Dendritic cell treated with granulocyte-macrophage colony-stimulating factor and Interleukin-4, amounts not matched to agents 40 ng/mL and 50 ng/mL, for 4 days (primary cell): ENCODE measurements around the gene GNL1.
A peak's percentile ranks its signal among the peaks of the same experiment; 100 is the strongest.
"Not testable (repeated sequence)": the region's sequence is repeated elsewhere in the genome, so short reads cannot be mapped to it uniquely, and the experiment has no call there.

ENCODE experiments used
- H3K27ac Mint-ChIP-seq: one replicate; pipeline ENCODE4 v1.8.0; 2022; ENCODE audit warnings: mild to moderate bottlenecking, mixed read lengths
- H3K27me3 Mint-ChIP-seq: one replicate; pipeline ENCODE4 v1.8.0; 2022; ENCODE audit warnings: mild to moderate bottlenecking, mixed read lengths
- H3K36me3 Mint-ChIP-seq: one replicate; pipeline ENCODE4 v1.8.0; 2022; ENCODE audit warnings: low read depth, mixed read lengths
- H3K4me1 Mint-ChIP-seq: one replicate; pipeline ENCODE4 v1.8.0; 2022; ENCODE audit warnings: low read depth, mixed read lengths
- H3K4me3 Mint-ChIP-seq: one replicate; pipeline ENCODE4 v1.8.0; 2022; ENCODE audit warnings: mild to moderate bottlenecking, moderate library complexity, mixed read lengths
- H3K9me3 Mint-ChIP-seq: one replicate; pipeline ENCODE4 v1.8.0; 2022; ENCODE audit warnings: mixed read lengths
- intact Hi-C: fragments of 100-400 bp; cut with micrococcal nuclease; formaldehyde crosslinking; loops from one replicate; pipeline ENCODE4 v1.15.0; 2022

Gene GNL1, protein sequence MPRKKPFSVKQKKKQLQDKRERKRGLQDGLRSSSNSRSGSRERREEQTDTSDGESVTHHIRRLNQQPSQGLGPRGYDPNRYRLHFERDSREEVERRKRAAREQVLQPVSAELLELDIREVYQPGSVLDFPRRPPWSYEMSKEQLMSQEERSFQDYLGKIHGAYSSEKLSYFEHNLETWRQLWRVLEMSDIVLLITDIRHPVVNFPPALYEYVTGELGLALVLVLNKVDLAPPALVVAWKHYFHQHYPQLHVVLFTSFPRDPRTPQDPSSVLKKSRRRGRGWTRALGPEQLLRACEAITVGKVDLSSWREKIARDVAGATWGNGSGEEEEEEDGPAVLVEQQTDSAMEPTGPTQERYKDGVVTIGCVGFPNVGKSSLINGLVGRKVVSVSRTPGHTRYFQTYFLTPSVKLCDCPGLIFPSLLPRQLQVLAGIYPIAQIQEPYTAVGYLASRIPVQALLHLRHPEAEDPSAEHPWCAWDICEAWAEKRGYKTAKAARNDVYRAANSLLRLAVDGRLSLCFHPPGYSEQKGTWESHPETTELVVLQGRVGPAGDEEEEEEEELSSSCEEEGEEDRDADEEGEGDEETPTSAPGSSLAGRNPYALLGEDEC

DNA sequence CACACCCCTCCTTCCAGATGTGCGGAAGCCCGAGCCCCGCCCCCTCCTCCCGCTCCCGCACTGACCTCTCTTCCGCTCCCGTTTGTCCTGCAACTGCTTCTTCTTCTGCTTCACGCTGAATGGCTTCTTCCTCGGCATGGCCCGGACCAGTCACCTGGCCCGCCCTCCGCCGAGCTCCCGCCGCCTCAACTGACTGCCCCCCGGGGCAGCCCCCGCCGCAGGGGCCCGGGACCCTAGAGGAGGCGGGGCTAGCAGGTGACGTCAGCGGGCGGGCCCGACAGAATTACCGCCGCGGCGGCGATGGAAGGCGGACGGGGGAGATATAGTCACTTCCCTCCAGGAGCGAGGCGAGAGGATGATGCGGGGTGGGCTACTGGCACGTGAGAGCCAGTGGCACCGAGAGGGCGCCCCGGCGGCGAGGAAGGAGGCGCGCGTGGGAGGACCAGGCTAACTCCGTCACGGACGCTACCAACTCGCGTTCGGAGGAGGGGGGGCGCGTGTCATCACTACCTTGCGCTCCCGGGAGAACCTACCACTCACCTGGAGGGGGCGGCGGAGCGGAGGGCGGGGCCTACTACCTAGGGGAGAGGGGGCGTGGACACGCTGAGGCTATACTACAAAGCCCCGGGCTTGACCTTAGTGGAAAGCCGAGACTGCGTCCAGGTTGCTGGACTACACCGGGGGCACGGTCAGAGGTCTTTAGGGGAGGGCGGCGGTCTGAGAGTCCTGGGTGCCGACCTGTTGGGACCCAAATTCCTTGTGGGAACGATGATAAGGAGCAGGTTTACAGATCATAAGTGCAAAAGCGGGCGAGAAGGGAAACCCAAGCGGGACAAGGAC lies at the start of gene GNL1:
GNL1 (minus strand) TSS at position 424 of the 840 bp plus-strand sequence; CDS start at position 138, 286 bp downstream.
- intact Hi-C loops, result loop anchor here (1.0 kb wide), 1 partner anchor 61 kb away; the partner anchor contains the start of genes MRPS18B and PPP1R10
- Mint-ChIP-seq H3K27me3 (no peaks in the 10 kb centered on the region), H3K4me1 (peaks cover 34% of the 10 kb centered on the region), H3K9me3 (no peaks in the 10 kb centered on the region), H3K4me3 (peak within 1 kb of the TSS; percentile 99), H3K36me3 (peaks cover 80% of the 10 kb centered on the region), H3K27ac (peak within 1 kb of the TSS; percentile 100)

DNA sequence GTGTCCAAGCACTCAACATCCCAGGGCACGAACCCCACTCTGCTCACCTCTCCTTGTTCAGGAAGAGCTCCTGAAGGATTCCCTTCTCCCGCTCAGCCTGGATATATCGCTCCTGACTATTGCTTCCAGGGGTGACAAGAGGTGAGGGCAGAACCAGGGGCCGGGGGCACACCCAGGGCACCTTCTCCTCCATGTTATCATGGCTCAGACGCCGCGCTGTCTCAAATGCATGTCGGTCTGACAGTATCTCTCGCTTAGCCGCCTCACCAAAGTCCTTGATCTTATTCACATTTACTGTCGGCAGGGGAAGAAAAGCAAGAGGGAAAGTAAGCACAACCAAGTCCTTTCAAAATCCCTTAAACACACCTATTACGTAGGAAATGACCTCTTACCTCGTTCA lies 47.7 kb upstream of the GNL1 start:
- intact Hi-C loops, result no loop called here

DNA sequence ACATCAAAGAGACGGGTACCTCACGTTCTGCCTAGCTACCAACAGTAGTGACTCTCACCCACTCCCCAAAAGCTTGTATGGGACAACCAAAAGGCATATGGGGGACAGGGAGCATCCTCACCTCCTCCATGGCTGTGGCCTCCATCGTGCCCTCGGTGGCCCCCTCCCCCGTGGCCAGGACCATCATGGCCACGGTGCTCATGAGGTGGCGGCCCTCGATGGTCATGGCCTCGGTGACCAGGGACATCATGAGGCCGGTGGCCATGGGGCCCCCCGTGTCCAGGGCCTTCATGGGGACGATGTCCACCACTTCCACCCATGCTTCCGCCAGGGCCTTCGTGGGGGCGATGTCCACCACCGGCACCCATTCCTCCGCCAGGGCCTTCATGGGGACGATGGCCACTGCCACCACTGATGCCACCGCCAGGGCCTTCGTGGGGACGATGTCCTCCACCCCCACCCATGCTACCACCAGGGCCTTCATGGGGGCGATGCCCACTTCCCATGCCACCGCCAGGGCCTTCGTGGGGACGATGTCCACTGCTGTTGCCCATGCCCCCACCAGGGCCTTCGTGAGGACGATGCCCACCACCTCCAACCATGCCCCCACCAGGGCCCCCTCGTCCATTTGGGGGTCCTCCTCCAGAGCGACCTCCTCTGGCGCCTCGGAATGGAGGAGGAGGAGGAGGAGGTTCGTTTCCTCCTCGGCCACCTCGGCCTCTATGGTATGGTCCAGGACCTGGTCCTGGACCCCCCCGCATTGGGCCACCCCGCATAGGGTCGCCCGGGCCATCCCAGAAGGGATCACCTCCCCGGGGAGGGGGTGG lies 45.7 kb upstream of the GNL1 start:
- Mint-ChIP-seq H3K4me1 (peaks cover 34% of the 10 kb centered on the region), H3K27ac (no peak overlapping the region), H3K4me3 (no peak overlapping the region), H3K36me3 (peaks cover 74% of the 10 kb centered on the region), H3K27me3 (no peaks in the 10 kb centered on the region), H3K9me3 (no peaks in the 10 kb centered on the region)
- intact Hi-C loops, result no loop called here

More for the DNA sequence above, 47.7 kb upstream of the GNL1 start:
- Mint-ChIP-seq H3K27ac (no peak overlapping the region), H3K27me3 (no peaks in the 10 kb centered on the region), H3K36me3 (peaks cover 89% of the 10 kb centered on the region), H3K4me1 (peaks cover 33% of the 10 kb centered on the region), H3K4me3 (no peak overlapping the region), H3K9me3 (no peaks in the 10 kb centered on the region)

DNA sequence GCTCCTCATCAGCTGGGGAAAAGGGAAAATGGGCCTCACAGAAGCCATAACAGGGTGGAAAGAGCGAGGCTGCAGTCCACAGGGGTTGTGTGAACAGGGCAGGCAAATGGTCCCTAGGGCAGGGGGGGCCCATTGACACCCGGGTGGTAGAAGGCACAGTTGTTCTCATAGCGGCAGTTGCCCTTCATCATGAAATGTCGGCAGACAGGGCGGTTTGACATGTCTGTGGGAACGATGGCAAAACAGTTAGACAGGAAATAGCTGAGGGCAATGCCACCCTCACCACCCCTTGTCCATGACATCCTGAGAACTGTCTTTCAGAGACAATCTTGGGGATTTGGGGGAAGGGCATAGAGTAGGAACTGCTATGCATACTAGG lies 45.1 kb upstream of the GNL1 start:
- Mint-ChIP-seq H3K9me3 (no peaks in the 10 kb centered on the region), H3K4me3 (no peak overlapping the region), H3K36me3 (peaks cover 74% of the 10 kb centered on the region), H3K27me3 (no peaks in the 10 kb centered on the region), H3K4me1 (peaks cover 29% of the 10 kb centered on the region), H3K27ac (no peak overlapping the region)
- intact Hi-C loops, result no loop called here

DNA sequence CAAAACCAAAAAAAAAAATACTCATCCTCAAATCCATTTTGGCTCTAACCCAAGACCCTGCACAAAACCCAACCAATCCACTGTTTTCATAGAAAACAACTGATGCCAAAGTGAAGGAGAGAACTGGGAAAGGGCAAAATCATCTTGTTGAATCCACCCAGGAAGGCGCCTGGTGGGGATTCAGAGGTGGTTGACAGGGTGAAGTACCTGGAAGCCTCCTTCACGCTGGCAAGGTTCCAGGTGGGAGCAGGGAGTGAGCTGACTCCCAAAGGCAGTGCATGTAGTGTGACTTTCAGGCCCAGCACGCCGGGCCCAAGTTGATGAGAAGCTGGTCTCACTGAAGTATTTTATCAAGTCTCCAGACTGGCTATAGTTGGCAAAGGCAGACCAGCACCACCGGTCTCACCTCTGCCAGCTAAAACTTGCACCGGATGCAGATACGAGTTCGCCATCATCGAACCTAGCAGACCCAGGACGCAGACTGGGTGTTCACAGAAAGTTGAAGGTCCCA lies 44.2 kb upstream of the GNL1 start:
- no peak overlapping the region for H3K27ac Mint-ChIP-seq
- intact Hi-C loops, result no loop called here
- no peak overlapping the region for H3K4me3 Mint-ChIP-seq
- H3K4me1 Mint-ChIP-seq, result peaks cover 21% of the 10 kb centered on the region
- H3K9me3 Mint-ChIP-seq, result no peaks in the 10 kb centered on the region
- no peaks in the 10 kb centered on the region for H3K27me3 Mint-ChIP-seq
- H3K36me3 Mint-ChIP-seq, result peaks cover 70% of the 10 kb centered on the region

DNA sequence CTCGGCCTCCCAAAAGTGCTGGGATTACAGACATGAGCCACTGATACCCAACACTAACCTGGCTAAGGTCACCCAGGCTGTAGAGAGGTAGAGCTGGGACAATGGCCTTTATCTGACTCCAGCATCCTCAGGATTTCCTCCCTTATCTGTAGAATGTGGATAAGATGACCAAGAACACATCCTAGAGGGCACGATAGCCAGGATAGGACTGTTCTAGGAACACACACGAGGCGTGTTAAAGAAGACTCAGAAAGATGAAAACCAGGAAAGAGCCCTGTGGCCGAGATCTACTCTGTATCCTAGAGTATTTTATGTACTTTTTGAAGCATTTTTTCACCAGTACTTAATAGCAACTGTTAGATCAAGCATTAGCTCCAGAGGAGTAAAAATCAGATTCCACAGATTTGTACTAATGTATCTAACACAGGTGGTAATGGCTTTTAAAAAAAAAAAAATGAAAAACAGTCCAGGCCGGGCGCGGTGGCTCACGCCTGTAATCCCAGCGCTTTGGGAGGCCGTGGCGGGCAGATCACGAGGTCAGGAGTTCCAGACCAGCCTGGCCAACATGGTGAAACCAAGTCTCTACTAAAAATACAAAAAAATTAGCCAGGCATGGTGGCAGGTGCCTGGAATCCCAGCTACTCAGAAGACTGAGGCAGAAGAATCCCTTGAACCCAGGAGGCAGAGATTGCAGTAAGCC lies 43.5 kb upstream of the GNL1 start:
- no peak overlapping the region for H3K4me3 Mint-ChIP-seq
- peaks cover 70% of the 10 kb centered on the region for H3K36me3 Mint-ChIP-seq
- H3K27ac Mint-ChIP-seq, result no peak overlapping the region
- H3K27me3 Mint-ChIP-seq, result no peaks in the 10 kb centered on the region
- H3K9me3 Mint-ChIP-seq, result no peaks in the 10 kb centered on the region
- H3K4me1 Mint-ChIP-seq, result peaks cover 21% of the 10 kb centered on the region
- intact Hi-C loops, result loop anchor here (5.0 kb wide), 1 partner anchor 57 kb away; no protein-coding TSS in a partner anchor

DNA sequence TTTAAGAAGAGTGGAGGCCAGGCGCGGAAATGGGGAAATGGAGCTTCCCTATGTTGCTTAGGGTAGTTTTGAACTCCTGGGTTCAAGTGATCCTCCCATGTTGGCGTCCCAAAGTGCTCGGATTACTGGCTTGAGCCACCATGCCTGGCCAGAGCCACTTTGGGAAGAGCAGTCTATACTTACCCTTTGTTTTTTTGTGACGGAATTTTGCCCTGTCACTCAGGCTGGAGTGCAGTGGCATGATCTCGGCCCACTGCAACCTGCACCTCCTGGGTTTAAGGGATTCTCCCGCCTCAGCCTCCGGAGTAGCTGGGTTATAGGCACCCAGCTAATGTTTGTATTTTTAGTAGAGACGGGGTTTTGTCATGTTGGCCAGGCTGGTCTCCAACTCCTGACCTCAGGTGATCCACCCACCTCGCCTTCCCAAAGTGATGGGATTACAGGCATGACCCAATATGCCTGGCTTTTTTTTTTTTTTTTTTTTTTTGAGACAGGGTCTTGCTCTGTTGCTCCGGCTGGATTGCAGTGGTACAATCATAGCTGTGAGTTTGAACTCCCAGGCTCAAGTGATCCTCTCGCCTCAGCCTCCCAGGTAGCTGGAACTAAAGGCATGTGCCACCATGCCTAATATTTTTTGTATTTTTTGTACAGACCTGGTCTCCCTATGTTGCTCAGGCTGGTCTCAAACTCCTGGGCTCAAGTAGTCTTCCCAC lies 42.8 kb upstream of the GNL1 start:
- intact Hi-C loops, result loop anchor here (5.0 kb wide), 1 partner anchor 57 kb away; no protein-coding TSS in a partner anchor
- peaks cover 21% of the 10 kb centered on the region for H3K4me1 Mint-ChIP-seq
- no peak overlapping the region for H3K4me3 Mint-ChIP-seq
- no peaks in the 10 kb centered on the region for H3K9me3 Mint-ChIP-seq
- H3K27ac Mint-ChIP-seq, result peak overlapping the region; percentile 52
- no peaks in the 10 kb centered on the region for H3K27me3 Mint-ChIP-seq
- H3K36me3 Mint-ChIP-seq, result peaks cover 70% of the 10 kb centered on the region

DNA sequence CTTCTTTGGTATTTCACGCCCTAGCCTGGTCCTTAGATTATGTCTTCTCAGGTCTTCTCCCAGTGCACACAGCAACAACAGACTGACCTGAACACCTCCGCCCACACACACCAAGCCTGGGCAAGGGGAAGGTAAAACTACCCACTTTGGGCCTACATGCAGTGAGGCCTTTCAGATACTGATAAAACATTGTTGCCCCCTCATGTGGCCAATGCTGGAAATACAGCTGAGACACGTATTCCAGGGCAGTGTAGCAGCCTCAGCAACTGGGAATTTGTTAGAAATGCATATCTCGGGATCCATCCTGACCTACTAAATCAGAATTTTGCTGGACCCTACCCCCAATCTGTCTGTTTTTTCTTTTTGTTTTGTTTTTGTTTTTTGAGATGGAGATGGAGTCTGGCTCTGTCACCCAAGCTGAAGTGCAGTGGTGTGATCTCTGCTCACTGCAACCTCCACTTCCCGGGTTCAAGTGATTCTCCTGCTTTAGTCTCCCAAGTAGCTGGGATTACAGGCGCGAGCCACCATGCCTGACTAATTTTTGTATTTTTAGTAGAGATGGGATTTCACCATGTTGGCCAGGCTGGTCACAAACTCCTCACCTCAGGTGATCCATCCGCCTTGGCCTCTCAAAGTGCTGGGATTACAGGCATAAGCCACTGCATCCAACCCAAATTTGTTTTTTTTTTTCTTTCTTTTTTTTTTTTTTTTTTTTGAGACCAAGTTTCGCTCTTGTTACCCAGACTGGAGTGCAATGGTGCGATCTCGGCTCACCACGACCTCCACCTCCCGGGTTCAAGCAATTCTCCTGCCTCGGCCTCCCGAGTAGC lies 41.2 kb upstream of the GNL1 start:
- H3K4me1 Mint-ChIP-seq, H3K4me3 Mint-ChIP-seq, H3K27ac Mint-ChIP-seq, H3K9me3 Mint-ChIP-seq, H3K27me3 Mint-ChIP-seq: not testable (repeated sequence)
- intact Hi-C loops, result loop anchor here (1.0 to 5.0 kb wide), 2 partner anchors 55 to 115 kb away; no protein-coding TSS in a partner anchor
- peaks cover 70% of the 10 kb centered on the region for H3K36me3 Mint-ChIP-seq

DNA sequence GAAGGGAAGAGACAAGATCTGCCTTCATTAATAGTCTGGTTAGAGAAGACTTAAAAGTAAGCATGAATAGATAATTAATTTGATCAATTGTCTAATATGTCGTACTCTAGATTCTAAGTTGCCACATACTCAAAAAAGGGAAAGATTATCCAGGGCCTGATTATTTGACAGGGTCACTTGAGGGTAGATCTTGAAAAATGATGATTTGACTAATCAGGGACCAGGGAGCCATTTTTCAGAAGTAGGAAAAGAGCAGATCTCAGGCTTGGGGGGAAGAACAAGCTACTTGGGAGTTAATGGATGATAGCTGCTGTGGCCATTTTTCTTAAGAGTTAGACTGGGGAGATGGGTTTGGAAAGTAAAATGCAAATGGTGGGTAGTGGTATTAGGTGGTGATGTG lies 36.0 kb upstream of the GNL1 start:
- Mint-ChIP-seq H3K9me3 (no peaks in the 10 kb centered on the region), H3K27me3 (no peaks in the 10 kb centered on the region), H3K36me3 (peaks cover 96% of the 10 kb centered on the region), H3K27ac (no peak overlapping the region), H3K4me3 (no peak overlapping the region), H3K4me1 (no peaks in the 10 kb centered on the region)
- intact Hi-C loops, result no loop called here

DNA sequence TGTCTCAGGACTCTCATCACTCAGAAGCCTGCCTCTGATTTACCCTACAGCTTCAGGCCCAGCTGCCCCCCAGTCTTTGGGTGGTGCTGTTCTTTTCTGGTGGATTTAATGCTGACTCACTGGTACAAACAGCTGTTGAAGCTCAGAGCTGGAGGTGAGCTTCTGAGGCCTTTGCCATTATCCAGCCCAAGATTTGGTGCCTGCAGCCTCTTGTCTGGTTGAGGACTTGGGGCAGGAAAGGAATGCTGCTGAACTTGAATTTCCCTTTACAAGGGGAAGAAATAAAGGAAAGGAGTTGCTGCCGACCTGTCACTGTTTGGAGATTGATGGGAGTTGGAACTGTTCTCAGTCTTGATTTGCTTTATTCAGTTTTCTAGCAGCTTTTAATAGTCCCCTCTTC lies 34.7 kb upstream of the GNL1 start:
- intact Hi-C loops, result no loop called here
- no peaks in the 10 kb centered on the region for H3K4me1 Mint-ChIP-seq
- no peaks in the 10 kb centered on the region for H3K27me3 Mint-ChIP-seq
- no peak overlapping the region for H3K4me3 Mint-ChIP-seq
- no peak overlapping the region for H3K27ac Mint-ChIP-seq
- H3K9me3 Mint-ChIP-seq, result no peaks in the 10 kb centered on the region
- H3K36me3 Mint-ChIP-seq, result peaks cover 98% of the 10 kb centered on the region

DNA sequence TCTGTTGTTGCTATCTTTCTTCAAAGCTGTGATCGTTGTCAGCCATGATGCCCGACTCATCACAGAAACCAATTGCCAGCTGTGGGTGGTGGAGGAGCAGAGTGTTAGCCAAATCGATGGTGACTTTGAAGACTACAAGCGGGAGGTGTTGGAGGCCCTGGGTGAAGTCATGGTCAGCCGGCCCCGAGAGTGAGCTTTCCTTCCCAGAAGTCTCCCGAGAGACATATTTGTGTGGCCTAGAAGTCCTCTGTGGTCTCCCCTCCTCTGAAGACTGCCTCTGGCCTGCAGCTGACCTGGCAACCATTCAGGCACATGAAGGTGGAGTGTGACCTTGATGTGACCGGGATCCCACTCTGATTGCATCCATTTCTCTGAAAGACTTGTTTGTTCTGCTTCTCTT lies 34.2 kb upstream of the GNL1 start:
- no peaks in the 10 kb centered on the region for H3K9me3 Mint-ChIP-seq
- H3K27me3 Mint-ChIP-seq, result no peaks in the 10 kb centered on the region
- intact Hi-C loops, result no loop called here
- no peaks in the 10 kb centered on the region for H3K4me1 Mint-ChIP-seq
- H3K36me3 Mint-ChIP-seq, result peaks cover 100% of the 10 kb centered on the region
- no peak overlapping the region for H3K4me3 Mint-ChIP-seq
- H3K27ac Mint-ChIP-seq, result no peak overlapping the region
